ACHN (cell line): ENCODE data around the gene COLQ.
"Not testable (repeated sequence)": the region's sequence is repeated elsewhere in the genome, so short reads cannot be mapped to it uniquely, and the experiment has no call there.

Experiments
- DNase-seq: peaks from one replicate; pipeline ENCODE4 v3.0.0-alpha.2; 2015
- in situ Hi-C: cut with HindIII; loops from 2 replicates; pipeline ENCODE4 v1.10.0; 2017; ENCODE audit warnings: low sequenced_read_pairs, low pct_ligation_motif_present, low pct_unique_long_range_greater_than_20kb

COLQ gene

GRCh38 chr3:15470261-15470660, 51.2 kb downstream of the COLQ start:
- DNase-seq: no peak
- in situ Hi-C loops: no loop called here

- in situ Hi-C loops: no loop called here
- DNase-seq: no peak
These were observed 54.0 kb downstream of the COLQ start for GRCh38 chr3:15467227-15468181.

GRCh38 chr3:15465876-15466585, 55.5 kb downstream of the COLQ start:
- DNase-seq: no peak
- in situ Hi-C loops: no loop called here

- in situ Hi-C loops: no loop called here
- no peak for DNase-seq
These were observed 59.1 kb downstream of the COLQ start for GRCh38 chr3:15462451-15462850.

GRCh38 chr3:15460891-15461531, 60.5 kb downstream of the COLQ start:
- no peak for DNase-seq
- in situ Hi-C loops: no loop called here

GRCh38 chr3:15458212-15458780, 63.2 kb downstream of the COLQ start:
- no peak for DNase-seq
- in situ Hi-C loops: no loop called here

- DNase-seq, in situ Hi-C loops: not testable (repeated sequence)
These were observed 64.6 kb downstream of the COLQ start for GRCh38 chr3:15456915-15457314.

GRCh38 chr3:15456321-15456720, 65.2 kb downstream of the COLQ start:
- no peak for DNase-seq
- in situ Hi-C loops: no loop called here

GRCh38 chr3:15455756-15456155, 65.8 kb downstream of the COLQ start:
- in situ Hi-C loops: no loop called here
- no peak for DNase-seq

- in situ Hi-C loops: no loop called here
- DNase-seq: no peak
These were observed 66.5 kb downstream of the COLQ start for GRCh38 chr3:15454965-15455364.

- in situ Hi-C loops: no loop called here
- no peak for DNase-seq
These were observed 67.4 kb downstream of the COLQ start for GRCh38 chr3:15453991-15454625.

GRCh38 chr3:15453501-15453900, 68.0 kb downstream of the COLQ start:
- no peak for DNase-seq
- in situ Hi-C loops: no loop called here

GRCh38 chr3:15452961-15453360, 68.5 kb downstream of the COLQ start:
- DNase-seq: no peak
- in situ Hi-C loops: no loop called here

GRCh38 chr3:15452156-15452555, 69.3 kb downstream of the COLQ start:
- DNase-seq: no peak
- in situ Hi-C loops: no loop called here

- in situ Hi-C loops: no loop called here
These were observed 70.0 kb downstream of the COLQ start for GRCh38 chr3:15451216-15452113.

GRCh38 chr3:15450438-15451215, 70.9 kb downstream of the COLQ start:
- no peak for DNase-seq
- in situ Hi-C loops: no loop called here

More at GRCh38 chr3:15451216-15452113, 70.0 kb downstream of the COLQ start:
- DNase-seq: no peak
